Caco-2 (cell line): ENCODE results near the gene ERLEC1. TPM values are rescaled to one million over a fixed set of nuclear protein-coding genes. Genes with fewer than 3 reads are reported as not detected.

Experiments
- BruUV-seq: library from RNA; stranded (reverse); fragments of 400-500 nt; replicated peaks from 2 replicates; lab custom pipeline; 2021; lab: Mats Ljungman, UMichigan
- CTCF ChIA-PET: fragments of 300-600 bp; sonication (Branson Sonifier 250); formaldehyde crosslinking; loops from one replicate; lab custom pipeline; 2022; ENCODE audit warnings: antibody characterized with exemption; lab: Charles Lee
- POLR2A ChIA-PET: fragments of 300-600 bp; sonication (Branson Sonifier 250); formaldehyde crosslinking; loops from one replicate; lab custom pipeline; 2022; ENCODE audit warnings: antibody characterized with exemption; lab: Charles Lee
- DNase-seq, 2 experiments: peaks; one replicate each; pipeline versions ENCODE4 v3.0.0 to v3.0.0-alpha.2; 2020 to 2022
- H3K27me3 ChIP-seq: replicated peaks from 2 replicates; pipeline ENCODE4 v1.6.0; 2011; ENCODE audit warnings: low read length; ENCODE audit not compliant: control insufficient read depth, insufficient read depth
- H3K36me3 ChIP-seq: 2 replicates; pipeline ENCODE4 v1.5.1; 2011; ENCODE audit warnings: low read length; ENCODE audit not compliant: control insufficient read depth, insufficient read depth
- H3K4me1 ChIP-seq: fragments of 250-450 bp; sonication (Bioruptor Pico); 2 replicates; pipeline ENCODE4 v1.5.1; 2020; ENCODE audit warnings: mild to moderate bottlenecking
- H3K4me3 ChIP-seq: 2 replicates; pipeline ENCODE4 v1.5.1; 2011; ENCODE audit warnings: low read depth, mild to moderate bottlenecking, control low read depth, low read length
- H3K9me3 ChIP-seq: fragments of 250-450 bp; sonication (Bioruptor Pico); 2 replicates; pipeline ENCODE4 v1.5.1; 2020; ENCODE audit warnings: mild to moderate bottlenecking, moderate library complexity
- H3K27ac Mint-ChIP-seq: one replicate; pipeline ENCODE4 v1.8.0; 2022; ENCODE audit warnings: mixed read lengths; ENCODE audit not compliant: unreplicated experiment
- H3K27me3 Mint-ChIP-seq: one replicate; pipeline ENCODE4 v1.8.0; 2022; ENCODE audit warnings: mixed read lengths; ENCODE audit not compliant: insufficient read depth, unreplicated experiment
- H3K36me3 Mint-ChIP-seq: one replicate; pipeline ENCODE4 v1.8.0; 2022; ENCODE audit warnings: mild to moderate bottlenecking, mixed read lengths; ENCODE audit not compliant: insufficient read depth, unreplicated experiment
- H3K4me1 Mint-ChIP-seq: one replicate; pipeline ENCODE4 v1.8.0; 2022; ENCODE audit warnings: low read depth, mixed read lengths; ENCODE audit not compliant: unreplicated experiment
- H3K4me3 Mint-ChIP-seq: one replicate; pipeline ENCODE4 v1.8.0; 2022; ENCODE audit warnings: mild to moderate bottlenecking, moderate library complexity, mixed read lengths; ENCODE audit not compliant: unreplicated experiment
- H3K9me3 Mint-ChIP-seq: one replicate; pipeline ENCODE4 v1.8.0; 2022; ENCODE audit warnings: mixed read lengths; ENCODE audit not compliant: unreplicated experiment
- intact Hi-C: fragments of 100-400 bp; cut with micrococcal nuclease; formaldehyde crosslinking; loops from one replicate; pipeline ENCODE4 v1.10.0; 2022; ENCODE audit not compliant: unreplicated experiment
- total RNA-seq: library from RNA; stranded (reverse); gene quantifications from 2 replicates; pipeline ENCODE4 v1.2.3, GENCODE V29; 2022
- TF ChIP-seq, protein P1 (sequence below), 2 experiments: fragments of 200-600 bp in 1 of 2; IDR thresholded peaks; 1 replicate in 1 of 2; 2 replicates in 1 of 2; pipeline versions ENCODE4 v1.5.1 to v1.8.0; 2011 to 2022; ENCODE audit warnings: antibody characterized with exemption in 1 of 2, control low read depth in 1 of 2, inconsistent platforms in 1 of 2, low read depth in 1 of 2, low read length in 1 of 2, mild to moderate bottlenecking in 1 of 2, moderate library complexity in 1 of 2; ENCODE audit not compliant: insufficient read depth in 1 of 2, severe bottlenecking in 1 of 2, unreplicated experiment in 1 of 2

ERLEC1 gene
- total RNA-seq, 1 experiment from 2014 or later: 40.4 TPM

DNA sequence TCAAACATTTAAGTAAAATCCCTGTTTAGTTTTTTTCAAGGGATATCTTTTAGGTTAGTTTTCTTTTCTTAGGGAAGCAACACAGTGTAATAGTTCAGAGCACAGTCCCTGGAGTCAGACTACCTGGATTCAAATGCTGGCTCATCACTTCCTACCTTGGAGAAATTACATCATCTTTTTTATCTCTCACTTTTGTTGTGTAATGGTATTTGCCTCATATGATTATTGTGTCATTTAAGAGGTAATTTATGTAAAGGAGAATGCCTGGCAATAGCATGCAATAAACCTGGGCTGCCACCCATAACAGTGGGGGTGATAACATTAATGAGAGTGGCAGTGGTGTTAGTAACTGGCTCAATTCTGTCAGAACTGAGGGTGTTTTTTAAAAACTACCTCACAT lies 26.3 kb downstream of the ERLEC1 start:
- H3K4me1 ChIP-seq: no peaks in the 10 kb centered on the region
- no peaks in the 10 kb centered on the region for H3K4me1 Mint-ChIP-seq
- no peak overlapping the region for H3K27ac Mint-ChIP-seq
- no peaks in the 10 kb centered on the region for H3K36me3 ChIP-seq
- H3K4me3 ChIP-seq: no peak overlapping the region
- TF ChIP-seq, protein P1, sequence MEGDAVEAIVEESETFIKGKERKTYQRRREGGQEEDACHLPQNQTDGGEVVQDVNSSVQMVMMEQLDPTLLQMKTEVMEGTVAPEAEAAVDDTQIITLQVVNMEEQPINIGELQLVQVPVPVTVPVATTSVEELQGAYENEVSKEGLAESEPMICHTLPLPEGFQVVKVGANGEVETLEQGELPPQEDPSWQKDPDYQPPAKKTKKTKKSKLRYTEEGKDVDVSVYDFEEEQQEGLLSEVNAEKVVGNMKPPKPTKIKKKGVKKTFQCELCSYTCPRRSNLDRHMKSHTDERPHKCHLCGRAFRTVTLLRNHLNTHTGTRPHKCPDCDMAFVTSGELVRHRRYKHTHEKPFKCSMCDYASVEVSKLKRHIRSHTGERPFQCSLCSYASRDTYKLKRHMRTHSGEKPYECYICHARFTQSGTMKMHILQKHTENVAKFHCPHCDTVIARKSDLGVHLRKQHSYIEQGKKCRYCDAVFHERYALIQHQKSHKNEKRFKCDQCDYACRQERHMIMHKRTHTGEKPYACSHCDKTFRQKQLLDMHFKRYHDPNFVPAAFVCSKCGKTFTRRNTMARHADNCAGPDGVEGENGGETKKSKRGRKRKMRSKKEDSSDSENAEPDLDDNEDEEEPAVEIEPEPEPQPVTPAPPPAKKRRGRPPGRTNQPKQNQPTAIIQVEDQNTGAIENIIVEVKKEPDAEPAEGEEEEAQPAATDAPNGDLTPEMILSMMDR (IDR thresholded peaks at IDR 0.05; ENCODE audit: insufficient read depth in 1 of 2, low read depth in 1 of 2, low read length in 1 of 2, severe bottlenecking in 1 of 2, unreplicated experiment in 1 of 2): no peak
- no peak overlapping the region for H3K4me3 Mint-ChIP-seq
- BruUV-seq: no TSS peak
- H3K9me3 Mint-ChIP-seq: no peaks in the 10 kb centered on the region
- no peaks in the 10 kb centered on the region for H3K27me3 ChIP-seq
- ChIA-PET POLR2A (no interaction called here), CTCF (no interaction called here)
- no peaks in the 10 kb centered on the region for H3K9me3 ChIP-seq
- H3K36me3 Mint-ChIP-seq: peaks cover 41% of the 10 kb centered on the region
- no peak for DNase-seq
- no peaks in the 10 kb centered on the region for H3K27me3 Mint-ChIP-seq
- intact Hi-C loops: no loop called here

DNA sequence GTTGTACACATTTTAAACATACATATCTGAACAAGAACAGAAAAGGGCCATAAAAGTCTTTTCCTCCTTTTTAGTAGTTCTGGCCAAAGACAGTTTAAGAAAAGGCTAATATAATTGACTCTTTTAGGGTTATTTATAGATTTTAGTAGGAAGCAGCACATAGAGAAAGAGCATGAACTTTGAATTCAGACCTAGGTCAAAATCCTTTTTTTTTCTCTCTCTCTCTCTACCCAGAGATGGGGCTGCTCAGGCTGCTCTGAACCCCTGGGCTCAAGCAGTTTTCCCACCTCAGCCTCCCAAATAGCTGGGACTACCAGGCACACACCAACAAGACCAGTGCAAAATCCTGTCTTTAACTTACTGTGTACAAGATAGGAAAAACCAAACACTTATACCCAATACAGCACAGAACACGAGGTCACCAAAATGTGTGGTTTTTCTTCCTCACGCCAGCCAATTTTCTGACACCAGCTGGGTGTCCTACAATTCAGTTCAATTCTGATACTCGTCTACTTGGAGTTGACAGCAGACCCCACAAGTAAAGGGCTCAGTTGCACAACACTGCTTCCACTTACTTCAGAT lies 32.1 kb downstream of the ERLEC1 start:
- ChIA-PET POLR2A (no interaction called here), CTCF (no interaction called here)
- intact Hi-C loops: no loop called here
- H3K4me1 Mint-ChIP-seq: no peaks in the 10 kb centered on the region
- no peaks in the 10 kb centered on the region for H3K9me3 Mint-ChIP-seq
- no peak for DNase-seq
- H3K27ac Mint-ChIP-seq: no peak overlapping the region
- H3K4me3 Mint-ChIP-seq: no peak overlapping the region
- TF ChIP-seq, protein P1 (IDR thresholded peaks at IDR 0.05; ENCODE audit: insufficient read depth in 1 of 2, low read depth in 1 of 2, low read length in 1 of 2, severe bottlenecking in 1 of 2, unreplicated experiment in 1 of 2): no peak
- Histone ChIP-seq H3K27me3 (no peaks in the 10 kb centered on the region), H3K4me1 (no peaks in the 10 kb centered on the region), H3K36me3 (0 out of 2 replicates have a peak, but pooled peaks cover 1% of the 10 kb centered on the region), H3K9me3 (no peaks in the 10 kb centered on the region), H3K4me3 (no peak overlapping the region)
- peaks cover 37% of the 10 kb centered on the region for H3K36me3 Mint-ChIP-seq
- no TSS peak for BruUV-seq
- no peaks in the 10 kb centered on the region for H3K27me3 Mint-ChIP-seq

DNA sequence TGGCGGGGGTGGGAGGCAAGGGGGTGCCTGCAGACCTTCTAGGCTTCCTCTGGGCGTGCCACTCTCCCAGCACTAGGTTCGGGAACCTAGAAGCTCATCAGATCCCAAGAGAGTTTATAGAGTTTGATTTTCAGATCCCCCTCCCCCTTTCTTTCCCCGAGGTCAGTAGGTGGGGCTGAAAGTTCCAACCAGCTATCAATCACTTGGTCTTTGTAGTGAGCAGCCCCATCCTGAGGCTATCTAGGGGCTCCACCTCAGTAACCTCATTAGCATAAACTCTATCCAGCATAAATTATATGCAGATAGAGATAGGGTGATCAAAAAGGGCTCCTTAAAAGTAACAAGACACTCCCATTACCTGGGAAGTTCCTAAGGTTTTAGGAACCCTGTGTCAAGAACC lies 32.8 kb downstream of the ERLEC1 start:
- no peak for DNase-seq
- H3K4me1 Mint-ChIP-seq: no peaks in the 10 kb centered on the region
- H3K27ac Mint-ChIP-seq: no peak overlapping the region
- CTCF ChIA-PET: interaction anchor here (0.6 kb wide), 1 partner anchor 25 kb away, joined by 3 read pairs; no protein-coding TSS in a partner anchor
- H3K27me3 Mint-ChIP-seq: no peaks in the 10 kb centered on the region
- no peak overlapping the region for H3K4me3 Mint-ChIP-seq
- TF ChIP-seq, protein P1 (IDR thresholded peaks at IDR 0.05; ENCODE audit: insufficient read depth in 1 of 2, low read depth in 1 of 2, low read length in 1 of 2, severe bottlenecking in 1 of 2, unreplicated experiment in 1 of 2): no peak
- no peak overlapping the region for H3K4me3 ChIP-seq
- H3K36me3 Mint-ChIP-seq: peaks cover 31% of the 10 kb centered on the region
- POLR2A ChIA-PET: no interaction called here
- 0 out of 2 replicates have a peak, but pooled peaks cover 1% of the 10 kb centered on the region for H3K36me3 ChIP-seq
- H3K27me3 ChIP-seq: no peaks in the 10 kb centered on the region
- BruUV-seq: no TSS peak
- no peaks in the 10 kb centered on the region for H3K9me3 Mint-ChIP-seq
- no peaks in the 10 kb centered on the region for H3K9me3 ChIP-seq
- no peaks in the 10 kb centered on the region for H3K4me1 ChIP-seq
- intact Hi-C loops: loop anchor here (10.0 kb wide), 1 partner anchor 395 kb away; no protein-coding TSS in a partner anchor
